PC-9 (cell line): ENCODE data around the gene EML6. TPM values are rescaled to one million over a fixed set of nuclear protein-coding genes. Genes with fewer than 3 reads are reported as not detected.

Experiments used
- BruUV-seq: library from RNA; stranded (reverse); fragments of 400-500 nt; replicated peaks from 2 replicates; lab custom pipeline; 2021; lab: Mats Ljungman, UMichigan
- CTCF ChIA-PET: fragments of 300-600 bp; sonication (Branson Sonifier 250); formaldehyde crosslinking; loops from one replicate; lab custom pipeline; 2022; ENCODE audit warnings: antibody characterized with exemption; lab: Charles Lee
- POLR2A ChIA-PET: fragments of 300-600 bp; sonication (Branson Sonifier 250); formaldehyde crosslinking; loops from one replicate; lab custom pipeline; 2022; ENCODE audit warnings: antibody characterized with exemption; ENCODE audit not compliant: unreplicated experiment; lab: Charles Lee
- DNase-seq, 2 experiments: peaks; one replicate each; pipeline versions ENCODE4 v3.0.0 to v3.0.0-alpha.2; 2015 to 2022; ENCODE audit warnings: mixed read lengths in 1 of 2
- H2AFZ ChIP-seq: fragments of 200-600 bp; sonication (generic); 2 replicates; pipeline ENCODE4 v1.8.1; 2017; ENCODE audit warnings: antibody characterized with exemption
- H3F3A ChIP-seq: fragments of 200-600 bp; sonication (generic); 2 replicates; pipeline ENCODE4 v1.8.1; 2017; ENCODE audit warnings: antibody characterized with exemption, mild to moderate bottlenecking, low read depth; ENCODE audit not compliant: insufficient read depth
- H3K27ac ChIP-seq: fragments of 200-600 bp; sonication (generic); 2 replicates; pipeline ENCODE4 v1.6.1; 2016; ENCODE audit warnings: mixed run types
- H3K27me3 ChIP-seq: fragments of 200-600 bp; sonication (generic); 2 replicates; pipeline ENCODE4 v1.6.1; 2016; ENCODE audit warnings: low read depth, mixed run types; ENCODE audit not compliant: insufficient read depth
- H3K36me3 ChIP-seq: fragments of 200-600 bp; sonication (generic); 2 replicates; pipeline ENCODE4 v1.6.1; 2016; ENCODE audit warnings: low read depth, mixed run types
- H3K4me1 ChIP-seq: fragments of 200-600 bp; sonication (generic); replicated peaks from 2 replicates; pipeline ENCODE4 v1.6.1; 2016; ENCODE audit warnings: mixed run types; ENCODE audit not compliant: insufficient read depth
- H3K4me2 ChIP-seq: fragments of 200-600 bp; sonication (generic); 2 replicates; pipeline ENCODE4 v1.6.1; 2017; ENCODE audit warnings: mixed run types
- H3K4me3 ChIP-seq: fragments of 200-600 bp; sonication (generic); 2 replicates; pipeline ENCODE4 v1.6.1; 2016; ENCODE audit warnings: mixed run types
- H3K79me2 ChIP-seq: fragments of 200-600 bp; sonication (generic); 2 replicates; pipeline ENCODE4 v1.6.1; 2017; ENCODE audit warnings: low read depth, mixed run types
- H3K9me2 ChIP-seq: fragments of 200-600 bp; sonication (generic); 2 replicates; pipeline ENCODE4 v1.8.1; 2017; ENCODE audit warnings: mild to moderate bottlenecking; ENCODE audit not compliant: insufficient read depth
- H3K9me3 ChIP-seq: fragments of 200-600 bp; sonication (generic); 2 replicates; pipeline ENCODE4 v1.8.1; 2016; ENCODE audit warnings: low read depth; ENCODE audit not compliant: insufficient read depth
- H4K20me1 ChIP-seq: fragments of 200-600 bp; sonication (generic); 2 replicates; pipeline ENCODE4 v1.8.1; 2017; ENCODE audit not compliant: insufficient read depth
- EZH2 ChIP-seq: fragments of 200-600 bp; sonication (generic); IDR thresholded peaks from 2 replicates; pipeline ENCODE4 v1.8.0; 2017; ENCODE audit warnings: antibody characterized with exemption, low read depth
- intact Hi-C: fragments of 100-400 bp; cut with micrococcal nuclease; formaldehyde crosslinking; loops from one replicate; pipeline ENCODE4 v1.10.0; 2022; ENCODE audit not compliant: unreplicated experiment
- total RNA-seq: library from RNA; stranded (reverse); gene quantifications from 2 replicates; pipeline ENCODE4 v1.2.3, GENCODE V29; 2021
- TF ChIP-seq, protein P1 (sequence below): fragments of 200-600 bp; sonication (generic); conservative IDR thresholded peaks from 2 replicates; pipeline ENCODE4 v1.6.1; 2017; ENCODE audit warnings: mixed run types, antibody characterized with exemption, mild to moderate bottlenecking, moderate library complexity

The EML6 gene
- total RNA-seq, 1 experiment from 2014 or later: 3.7 TPM

DNA sequence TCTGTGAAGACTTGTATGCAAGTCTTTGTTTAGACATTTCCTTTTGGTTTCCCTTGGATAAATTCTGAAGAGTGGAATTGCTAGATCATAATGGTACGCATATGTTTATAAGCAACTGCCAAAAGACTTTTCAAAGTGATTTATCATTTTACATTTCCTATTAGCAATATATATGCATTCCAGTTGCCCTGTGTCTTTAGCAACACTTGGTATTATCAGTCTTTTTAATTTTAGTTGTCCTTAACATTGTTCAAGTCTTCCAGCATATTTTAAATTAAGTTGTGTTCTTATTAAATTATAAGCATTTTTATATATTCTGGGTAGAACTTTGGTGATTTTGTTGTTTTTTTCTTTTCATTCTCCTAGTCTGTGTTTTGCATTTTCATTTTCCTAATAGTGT, 81.8 kb downstream of the EML6 start:
- H4K20me1 ChIP-seq: no peaks in the 10 kb centered on the region
- H3F3A ChIP-seq: no peaks in the 10 kb centered on the region; the same call in 1 of the 2 replicates
- H3K79me2 ChIP-seq: no peaks in the 10 kb centered on the region
- no peak overlapping the region for H3K4me3 ChIP-seq
- ChIA-PET POLR2A (no interaction called here), CTCF (no interaction called here)
- H3K36me3 ChIP-seq: no peaks in the 10 kb centered on the region
- H3K27ac ChIP-seq: no peak overlapping the region
- BruUV-seq: no TSS peak
- H3K9me2 ChIP-seq: no peaks in the 10 kb centered on the region; the same call in 1 of the 2 replicates
- no peak for TF ChIP-seq EZH2
- TF ChIP-seq, protein P1, sequence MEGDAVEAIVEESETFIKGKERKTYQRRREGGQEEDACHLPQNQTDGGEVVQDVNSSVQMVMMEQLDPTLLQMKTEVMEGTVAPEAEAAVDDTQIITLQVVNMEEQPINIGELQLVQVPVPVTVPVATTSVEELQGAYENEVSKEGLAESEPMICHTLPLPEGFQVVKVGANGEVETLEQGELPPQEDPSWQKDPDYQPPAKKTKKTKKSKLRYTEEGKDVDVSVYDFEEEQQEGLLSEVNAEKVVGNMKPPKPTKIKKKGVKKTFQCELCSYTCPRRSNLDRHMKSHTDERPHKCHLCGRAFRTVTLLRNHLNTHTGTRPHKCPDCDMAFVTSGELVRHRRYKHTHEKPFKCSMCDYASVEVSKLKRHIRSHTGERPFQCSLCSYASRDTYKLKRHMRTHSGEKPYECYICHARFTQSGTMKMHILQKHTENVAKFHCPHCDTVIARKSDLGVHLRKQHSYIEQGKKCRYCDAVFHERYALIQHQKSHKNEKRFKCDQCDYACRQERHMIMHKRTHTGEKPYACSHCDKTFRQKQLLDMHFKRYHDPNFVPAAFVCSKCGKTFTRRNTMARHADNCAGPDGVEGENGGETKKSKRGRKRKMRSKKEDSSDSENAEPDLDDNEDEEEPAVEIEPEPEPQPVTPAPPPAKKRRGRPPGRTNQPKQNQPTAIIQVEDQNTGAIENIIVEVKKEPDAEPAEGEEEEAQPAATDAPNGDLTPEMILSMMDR: no peak
- H3K4me1 ChIP-seq: 0 out of 2 replicates have a peak, but pooled peaks cover 4% of the 10 kb centered on the region
- no peak for DNase-seq
- H3K9me3 ChIP-seq: peaks cover 6% of the 10 kb centered on the region; the same call in 1 of the 2 replicates
- no peak overlapping the region for H3K4me2 ChIP-seq
- intact Hi-C loops: no loop called here
- no peak overlapping the region for H2AFZ ChIP-seq
- H3K27me3 ChIP-seq: no peaks in the 10 kb centered on the region

DNA sequence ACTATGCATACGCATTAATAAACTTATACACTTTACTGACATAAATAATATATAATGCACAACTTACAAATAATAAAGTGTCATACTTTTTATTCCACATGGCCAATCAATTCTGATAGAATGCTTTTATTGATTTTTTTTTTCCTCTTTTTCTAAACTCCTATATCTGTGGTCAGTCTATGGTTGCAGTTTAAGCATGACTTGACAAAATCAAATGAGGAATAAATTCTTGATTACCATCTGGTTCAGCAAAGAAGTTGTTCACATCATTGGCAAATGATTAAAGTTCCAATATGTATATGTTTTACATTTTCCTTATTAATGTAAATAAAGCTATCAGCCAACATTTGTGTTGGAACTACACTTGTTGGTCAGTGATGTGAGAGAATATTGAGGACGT, 83.5 kb downstream of the EML6 start:
- Histone ChIP-seq H3K4me2 (no peak overlapping the region), H3K27ac (no peak overlapping the region), H3K9me3 (peaks cover 6% of the 10 kb centered on the region; the same call in 1 of the 2 replicates), H4K20me1 (no peaks in the 10 kb centered on the region), H3K4me3 (no peak overlapping the region), H3K36me3 (no peaks in the 10 kb centered on the region), H3F3A (no peaks in the 10 kb centered on the region; the same call in 1 of the 2 replicates), H2AFZ (no peak overlapping the region), H3K27me3 (no peaks in the 10 kb centered on the region), H3K4me1 (0 out of 2 replicates have a peak, but pooled peaks cover 4% of the 10 kb centered on the region), H3K9me2 (no peaks in the 10 kb centered on the region; the same call in 1 of the 2 replicates), H3K79me2 (no peaks in the 10 kb centered on the region)
- no peak for DNase-seq
- intact Hi-C loops: no loop called here
- BruUV-seq: no TSS peak
- ChIA-PET CTCF (no interaction called here), POLR2A (no interaction called here)
- TF ChIP-seq EZH2: no peak
- TF ChIP-seq, protein P1: no peak

DNA sequence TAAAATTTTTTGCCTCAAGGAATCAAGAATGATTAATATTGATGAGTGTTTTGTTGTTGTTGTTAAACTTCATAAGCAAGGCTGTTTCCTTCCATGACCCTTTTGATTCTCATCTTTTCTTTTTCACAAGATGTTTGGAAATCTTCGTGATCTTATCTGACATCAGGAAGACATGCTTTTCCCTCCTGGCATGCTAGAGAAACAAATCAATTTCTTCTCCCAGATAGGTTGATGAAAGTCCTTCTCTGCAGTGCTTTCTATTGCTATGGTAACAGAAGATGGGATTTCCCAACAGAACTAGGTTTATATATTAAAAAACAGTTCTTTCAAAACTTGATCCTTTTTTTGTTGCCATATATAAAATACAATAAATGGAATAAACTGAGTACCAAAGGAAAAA, 85.2 kb downstream of the EML6 start:
- Histone ChIP-seq H3K4me1 (0 out of 2 replicates have a peak, but pooled peaks cover 4% of the 10 kb centered on the region), H3K9me3 (peaks cover 6% of the 10 kb centered on the region; the same call in 1 of the 2 replicates), H3K79me2 (no peaks in the 10 kb centered on the region), H4K20me1 (no peaks in the 10 kb centered on the region), H3K4me3 (no peak overlapping the region), H3K27me3 (no peaks in the 10 kb centered on the region), H3K4me2 (no peak overlapping the region), H3K27ac (no peak overlapping the region), H3K36me3 (no peaks in the 10 kb centered on the region), H3K9me2 (no peaks in the 10 kb centered on the region; the same call in 1 of the 2 replicates), H2AFZ (no peak overlapping the region), H3F3A (no peaks in the 10 kb centered on the region; the same call in 1 of the 2 replicates)
- intact Hi-C loops: no loop called here
- CTCF ChIA-PET: no interaction called here
- no peak for DNase-seq
- TF ChIP-seq, protein P1: no peak
- no peak for TF ChIP-seq EZH2
- BruUV-seq: no TSS peak
- POLR2A ChIA-PET: no interaction called here
